Small intestine (tissue), 7 donors: ENCODE data around the gene SERPINA12. TPM values are rescaled to one million over a fixed set of nuclear protein-coding genes. Genes with fewer than 3 reads are reported as not detected.
"Not testable (repeated sequence)": the region's sequence is repeated elsewhere in the genome, so short reads cannot be mapped to it uniquely, and the experiment has no call there.

Experiments used
- DNase-seq, 2 donors: peaks; one replicate each; pipeline versions ENCODE4 v3.0.0 to v3.0.0-alpha.2; 2013
- FAIRE-seq: peaks from 2 replicates; lab custom pipeline; 2012; peaks lifted over from hg19 to GRCh38; lab: Jason Lieb, UNC
- H3K27ac ChIP-seq, 3 donors: one replicate each; pipeline ENCODE4 v1.5.1; 2013; ENCODE audit warnings: low read length in 2 of 3, mild to moderate bottlenecking in 2 of 3, control low read depth in 1 of 3, inconsistent platforms in 1 of 3, low read depth in 1 of 3, moderate library complexity in 1 of 3
- H3K27me3 ChIP-seq, 3 donors: one replicate each; pipeline ENCODE4 v1.6.1; 2013; ENCODE audit warnings: low read length in 3 of 3, inconsistent platforms in 1 of 3; ENCODE audit not compliant: control insufficient read depth in 3 of 3, insufficient read depth in 3 of 3
- H3K36me3 ChIP-seq, 3 donors: one replicate each; pipeline ENCODE4 v1.6.1; 2013; ENCODE audit warnings: low read length in 3 of 3, inconsistent platforms in 1 of 3, low read depth in 1 of 3, mild to moderate bottlenecking in 1 of 3, moderate library complexity in 1 of 3; ENCODE audit not compliant: control insufficient read depth in 3 of 3, insufficient read depth in 2 of 3
- H3K4me1 ChIP-seq, 3 donors: one replicate each; pipeline ENCODE4 v1.6.1; 2013; ENCODE audit warnings: low read length in 2 of 3, inconsistent platforms in 1 of 3, low read depth in 1 of 3, mild to moderate bottlenecking in 1 of 3, moderate library complexity in 1 of 3; ENCODE audit not compliant: control insufficient read depth in 3 of 3, insufficient read depth in 2 of 3
- H3K4me3 ChIP-seq, 3 donors: one replicate each; pipeline ENCODE4 v1.5.1; 2013; ENCODE audit warnings: low read length in 3 of 3, control low read depth in 1 of 3, inconsistent platforms in 1 of 3, low read depth in 1 of 3, mild to moderate bottlenecking in 1 of 3, moderate library complexity in 1 of 3
- H3K9me3 ChIP-seq, 2 donors: one replicate each; pipeline ENCODE4 v1.6.1; 2013; ENCODE audit warnings: low read depth in 1 of 2, low read length in 1 of 2; ENCODE audit not compliant: control insufficient read depth in 2 of 2, insufficient read depth in 1 of 2
- WGBS, 3 donors: extraction: QIAGEN DNeasy Blood & Tissue Kit; methylation state at CpG; one replicate each; pipeline ENCODE4 v1.1.7; 2013; 5-methylcytosine and 5-hydroxymethylcytosine counted together
- polyA plus RNA-seq, 4 donors: library from polyadenylated mRNA; stranded (reverse) in 3 of 4; unstranded in 1 of 4; fragments of 200-250 nt in 3 of 4; fragments of 120-200 nt in 1 of 4; gene quantifications; one replicate each; pipeline versions ENCODE4 v1.2.1 to v1.2.3, GENCODE V29; 2013
- donor health status: healthy with polysubstance abuse.
- donor health status: control.
- donor health status: control.
- donor health status: Bipolar disorder and iron deficiency.
- donor health status: healthy.

Gene SERPINA12
- polyA plus RNA-seq, 4 donors: 0.54 to 0.67 TPM; not detected in 2

GRCh38 chr14:94482132-94483070 lies 26.9 kb downstream of the SERPINA12 start:
- 71 to 76% (median 76%) methylated on average over 10 of the region's 10 CpGs for WGBS, 3 donors
- DNase-seq, H3K36me3 ChIP-seq, H3K4me1 ChIP-seq, H3K27me3 ChIP-seq, H3K27ac ChIP-seq, H3K4me3 ChIP-seq, FAIRE-seq: not testable (repeated sequence)
- H3K9me3 ChIP-seq: peaks cover 0 to 15% of the 10 kb centered on the region in 2 donors

GRCh38 chr14:94481468-94482131 lies 27.7 kb downstream of the SERPINA12 start:
- H3K27me3 ChIP-seq: peaks cover 0 to 3% (median 2%) of the 10 kb centered on the region in 3 donors
- no peaks in the 10 kb centered on the region for H3K36me3 ChIP-seq
- no peak overlapping the region for H3K27ac ChIP-seq
- peaks cover 0 to 3% (median 0%) of the 10 kb centered on the region in 3 donors for H3K4me1 ChIP-seq
- H3K9me3 ChIP-seq: peaks cover 0 to 15% of the 10 kb centered on the region in 2 donors
- no peak for DNase-seq
- FAIRE-seq: no peak
- no peak overlapping the region for H3K4me3 ChIP-seq
- 73 to 74% (median 74%) methylated on average over 5 of the region's 5 CpGs for WGBS, 3 donors

GRCh38 chr14:94480809-94481208 lies 28.5 kb downstream of the SERPINA12 start:
- H3K27me3 ChIP-seq: peaks cover 0 to 2% (median under 1%) of the 10 kb centered on the region in 3 donors
- no peak overlapping the region for H3K4me3 ChIP-seq
- H3K9me3 ChIP-seq: peaks cover 0 to 15% of the 10 kb centered on the region in 2 donors
- 10 to 20% (median 17%) methylated on average over 2 of the region's 2 CpGs for WGBS, 3 donors
- H3K4me1 ChIP-seq: no peaks in the 10 kb centered on the region
- no peak for FAIRE-seq
- H3K36me3 ChIP-seq: no peaks in the 10 kb centered on the region
- H3K27ac ChIP-seq: no peak overlapping the region
- no peak for DNase-seq

GRCh38 chr14:94478420-94478819 lies 30.8 kb downstream of the SERPINA12 start:
- no peak overlapping the region for H3K27ac ChIP-seq
- H3K27me3 ChIP-seq: no peaks in the 10 kb centered on the region
- DNase-seq (no peak), FAIRE-seq (no peak)
- H3K36me3 ChIP-seq: no peaks in the 10 kb centered on the region
- no peak overlapping the region for H3K4me3 ChIP-seq
- H3K9me3 ChIP-seq: peaks cover 0 to 15% of the 10 kb centered on the region in 2 donors
- H3K4me1 ChIP-seq: no peaks in the 10 kb centered on the region

- Histone ChIP-seq H3K27ac (no peak within 1 kb of the TSS), H3K36me3 (no peaks in the 10 kb centered on the region), H3K4me1 (no peaks in the 10 kb centered on the region), H3K4me3 (no peak within 1 kb of the TSS), H3K27me3 (no peaks in the 10 kb centered on the region), H3K9me3 (peaks cover 0 to 13% of the 10 kb centered on the region in 2 donors)
- FAIRE-seq: no peak
- WGBS, 3 donors: 47 to 65% (median 64%) methylated on average over 2 of the region's 2 CpGs
- DNase-seq: no peak
These were observed 33.2 kb downstream of the SERPINA12 start, which contains the start of gene SERPINA9 for GRCh38 chr14:94476023-94476422. TSS of gene SERPINA9 (minus strand) at chr14:94476197. CDS start at chr14:94469840, 6,357 bp downstream.

GRCh38 chr14:94474581-94475031 lies 34.7 kb downstream of the SERPINA12 start:
- no peak overlapping the region for H3K27ac ChIP-seq
- H3K27me3 ChIP-seq: no peaks in the 10 kb centered on the region
- H3K4me3 ChIP-seq: no peak overlapping the region
- no peaks in the 10 kb centered on the region for H3K4me1 ChIP-seq
- FAIRE-seq: no peak
- H3K9me3 ChIP-seq: peaks cover 0 to 9% of the 10 kb centered on the region in 2 donors
- no peak for DNase-seq
- WGBS, 3 donors: 76 to 84% (median 83%) methylated on average over 7 of the region's 7 CpGs
- no peaks in the 10 kb centered on the region for H3K36me3 ChIP-seq

- H3K4me1 ChIP-seq: no peaks in the 10 kb centered on the region
- WGBS, 3 donors: 78 to 84% (median 84%) methylated on average over 16 of the region's 16 CpGs
- no peaks in the 10 kb centered on the region for H3K27me3 ChIP-seq
- no peak overlapping the region for H3K27ac ChIP-seq
- no peaks in the 10 kb centered on the region for H3K36me3 ChIP-seq
- no peak for FAIRE-seq
- H3K4me3 ChIP-seq: no peak overlapping the region
- peaks cover 0 to 2% of the 10 kb centered on the region in 2 donors for H3K9me3 ChIP-seq
- DNase-seq: no peak
These were observed 35.4 kb downstream of the SERPINA12 start for GRCh38 chr14:94473666-94474410.

- no peaks in the 10 kb centered on the region for H3K27me3 ChIP-seq
- no peak overlapping the region for H3K27ac ChIP-seq
- H3K4me1 ChIP-seq: no peaks in the 10 kb centered on the region
- FAIRE-seq (no peak), DNase-seq (no peak)
- 41 to 61% (median 51%) methylated on average over 4 of the region's 4 CpGs for WGBS, 3 donors
- H3K4me3 ChIP-seq: no peak overlapping the region
- no peaks in the 10 kb centered on the region for H3K9me3 ChIP-seq
- H3K36me3 ChIP-seq: no peaks in the 10 kb centered on the region
These were observed 36.4 kb downstream of the SERPINA12 start for GRCh38 chr14:94472842-94473241.
